HepG2 (cell line): Measurements from ENCODE around the gene HORMAD2. TPM values are rescaled to one million over a fixed set of nuclear protein-coding genes. Genes with fewer than 3 reads are reported as not detected.

Experiments used
- ARNTL ChIP-seq: sonication (generic); formaldehyde crosslinking; IDR thresholded peaks from 2 replicates; pipeline ENCODE4 v1.4.0; 2020; ENCODE audit warnings: mild to moderate bottlenecking, missing genetic modification reagents
- ATF2 ChIP-seq: sonication (generic); formaldehyde crosslinking; IDR thresholded peaks from 2 replicates; pipeline ENCODE4 v1.4.0; 2020; ENCODE audit warnings: missing genetic modification reagents
- ATF5 ChIP-seq: sonication (generic); formaldehyde crosslinking; IDR thresholded peaks from 2 replicates; pipeline ENCODE4 v1.4.0; 2020; ENCODE audit warnings: mild to moderate bottlenecking, low read depth, missing genetic modification reagents
- FOXP4 ChIP-seq: sonication (generic); formaldehyde crosslinking; IDR thresholded peaks from 2 replicates; pipeline ENCODE4 v1.4.0; 2020; ENCODE audit warnings: missing genetic modification reagents
- HINFP ChIP-seq: sonication (generic); formaldehyde crosslinking; IDR thresholded peaks from 2 replicates; pipeline ENCODE4 v1.4.0; 2020; ENCODE audit warnings: low read depth, mild to moderate bottlenecking, missing genetic modification reagents
- HNF1B ChIP-seq: sonication (generic); formaldehyde crosslinking; IDR thresholded peaks from 2 replicates; pipeline ENCODE4 v1.5.1; 2020; ENCODE audit warnings: mild to moderate bottlenecking, moderate library complexity, missing genetic modification reagents
- MATR3 ChIP-seq: sonication (generic); formaldehyde crosslinking; IDR thresholded peaks from 2 replicates; pipeline ENCODE4 v1.4.0; 2020; ENCODE audit warnings: missing genetic modification reagents
- MIER2 ChIP-seq: IDR thresholded peaks from 2 replicates; pipeline ENCODE4 v1.6.1; 2016; ENCODE audit warnings: missing biosample characterization, missing genetic modification reagents
- MIER3 ChIP-seq: IDR thresholded peaks from 2 replicates; pipeline ENCODE4 v1.6.1; 2016; ENCODE audit warnings: missing compliant biosample characterization, borderline replicate concordance
- MXD3 ChIP-seq: IDR thresholded peaks from 2 replicates; pipeline ENCODE4 v1.6.1; 2016; ENCODE audit warnings: mild to moderate bottlenecking, missing biosample characterization, missing genetic modification reagents
- TBX2 ChIP-seq: sonication (generic); formaldehyde crosslinking; IDR thresholded peaks from 2 replicates; pipeline ENCODE4 v1.5.0; 2020; ENCODE audit warnings: missing genetic modification reagents, mild to moderate bottlenecking, borderline replicate concordance
- TEAD2 ChIP-seq: sonication (generic); formaldehyde crosslinking; IDR thresholded peaks from 2 replicates; pipeline ENCODE4 v1.9.0; 2021; ENCODE audit warnings: missing genetic modification reagents
- TMF1 ChIP-seq: sonication (generic); formaldehyde crosslinking; IDR thresholded peaks from 2 replicates; pipeline ENCODE4 v1.8.1; 2022; ENCODE audit warnings: low read depth, missing genetic modification reagents
- ZBTB25 ChIP-seq: IDR thresholded peaks from 2 replicates; pipeline ENCODE4 v1.6.1; 2018; ENCODE audit warnings: missing genetic modification reagents
- ZBTB7B ChIP-seq: sonication (generic); formaldehyde crosslinking; IDR thresholded peaks from 2 replicates; pipeline ENCODE4 v1.4.0; 2020; ENCODE audit warnings: missing genetic modification reagents
- ZNF17 ChIP-seq: sonication (generic); formaldehyde crosslinking; IDR thresholded peaks from 2 replicates; pipeline ENCODE4 v1.5.0; 2020; ENCODE audit warnings: mild to moderate bottlenecking, missing genetic modification reagents
- ZNF3 ChIP-seq: IDR thresholded peaks from 2 replicates; pipeline ENCODE4 v1.7.0; 2017; ENCODE audit warnings: inconsistent platforms
- ZNF564 ChIP-seq: sonication (generic); formaldehyde crosslinking; IDR thresholded peaks from 2 replicates; pipeline ENCODE4 v1.8.1; 2023; ENCODE audit warnings: mild to moderate bottlenecking, missing genetic modification reagents
- ZNF713 ChIP-seq: sonication (generic); formaldehyde crosslinking; IDR thresholded peaks from 2 replicates; pipeline ENCODE4 v1.4.0; 2020; ENCODE audit warnings: mild to moderate bottlenecking, missing genetic modification reagents
- ZNF75D ChIP-seq: sonication (generic); formaldehyde crosslinking; IDR thresholded peaks from 2 replicates; pipeline ENCODE4 v1.8.1; 2023; ENCODE audit warnings: missing genetic modification reagents, mild to moderate bottlenecking, borderline replicate concordance
- polyA plus RNA-seq, 8 experiments: library from polyadenylated mRNA; depleted of rRNA in 3 of 8; stranded (reverse) in 7 of 8; unstranded in 1 of 8; fragments of >200 nt; fragmentation: Illumina TruSeq in 4 of 8; extraction: Trizol in 4 of 8; gene quantifications; 2 replicates each; pipeline versions ENCODE4 v1.2.1 to v1.2.3, GENCODE V29; 2011 to 2016; ENCODE audit warnings: low read depth in 4 of 8, missing spikeins in 1 of 8, mixed read lengths in 1 of 8; ENCODE audit not compliant: insufficient read depth in 1 of 8
- total RNA-seq, 5 experiments: library from RNA; depleted of rRNA; stranded (reverse); fragments of >200 nt; fragmentation: Illumina TruSeq; extraction: Trizol; gene quantifications; 2 replicates each; pipeline ENCODE4 v1.2.3, GENCODE V29; 2016; ENCODE audit warnings: low read depth in 1 of 5

Gene HORMAD2
- total and polyA plus RNA-seq, 2 of the 13 experiments (the other 11 are each of a cell fraction or from before 2014, with no cell fraction given) = not detected

- TF ChIP-seq HNF1B (no peak), ZNF17 (CRISPR knock-in tag) (no peak), TBX2 (CRISPR knock-in tag) (peak; percentile 74), ZNF75D (CRISPR knock-in tag) (no peak), MATR3 (CRISPR knock-in tag) (no peak), TMF1 (CRISPR knock-in tag) (no peak), MIER2 (CRISPR knock-in tag) (no peak), HINFP (no peak), ATF2 (CRISPR knock-in tag) (no peak), TEAD2 (CRISPR knock-in tag) (no peak), ZBTB7B (CRISPR knock-in tag) (0 out of 2 replicates have a peak, but pooled peaks have one; percentile 48), ZNF3 (CRISPR knock-in tag) (no peak), MIER3 (CRISPR knock-in tag) (no peak), ZNF564 (no peak), ZNF713 (CRISPR knock-in tag) (no peak), FOXP4 (CRISPR knock-in tag) (peak; percentile 50; the same call in 1 of the 2 replicates), MXD3 (CRISPR knock-in tag) (no peak), ARNTL (CRISPR knock-in tag) (no peak), ZBTB25 (no peak; the same call in 1 of the 2 replicates), ATF5 (CRISPR knock-in tag) (no peak)
Observed at GRCh38 chr22:30210235-30210909, 130.1 kb downstream of the HORMAD2 start (continued).
